Fibroblast of lung (primary cell): ENCODE measurements around the gene HIVEP3.

ENCODE experiments used
- CTCF ChIP-seq, 2 donors: IDR thresholded peaks in 1 of 2; conservative IDR thresholded peaks in 1 of 2; 1 replicate in 1 of 2; 2 replicates in 1 of 2; pipeline ENCODE4 v1.5.1; 2011 to 2012; ENCODE audit warnings: low read length in 2 of 2, control low read depth in 1 of 2, inconsistent platforms in 1 of 2, low read depth in 1 of 2, mild to moderate bottlenecking in 1 of 2
- EZH2 ChIP-seq: IDR thresholded peaks from 2 replicates; pipeline ENCODE4 v1.5.1; 2012; ENCODE audit warnings: low read length, control low read depth, mild to moderate bottlenecking; ENCODE audit errors: missing control alignments

GRCh38 chr1:41678111-41678878 lies 240.4 kb downstream of the HIVEP3 start:
- TF ChIP-seq CTCF (conservative IDR thresholded peaks at IDR 0.05 in 1 of 2, IDR thresholded peaks at IDR 0.05 in 1 of 2; ENCODE audit: low read depth in 1 of 2, low read length in 2 of 2) (no peak), EZH2 (no peak)
